ENCODE results near the gene PRSS16. TPM values are rescaled to one million over a fixed set of nuclear protein-coding genes. Genes with fewer than 3 reads are reported as not detected.

The PRSS16 gene
- total and polyA plus RNA-seq, 9 of the 15 experiments (the other 6 are each of a cell fraction or from before 2014, with no cell fraction given), result 4.5 to 21.3 (median 12.1) TPM

GRCh38 chr6:27239258-27239657 lies 8.2 kb upstream of the PRSS16 start (continued):
- no peak for TF ChIP-seq HMG20A (CRISPR knock-in tag; conservative IDR thresholded peaks at IDR 0.05)
- no peak for TF ChIP-seq ZNF318 (IDR thresholded peaks at IDR 0.05; ENCODE audit: borderline replicate concordance in 1 of 2, low read depth in 1 of 2)
- TF ChIP-seq NR3C1 (CRISPR knock-in tag; IDR thresholded peaks at IDR 0.05), result no peak
- no peak for TF ChIP-seq ZMIZ1 (IDR thresholded peaks at IDR 0.05; ENCODE audit: low read depth in 2 of 2, low read length in 2 of 2)
- TF ChIP-seq SRSF9 (IDR thresholded peaks at IDR 0.05; ENCODE audit: borderline replicate concordance, low read depth, low read length), result no peak
- TF ChIP-seq FOXJ2 (tag; IDR thresholded peaks at IDR 0.05), result no peak
- 0 out of 2 replicates have a peak, but pooled peaks have one; percentile 53 for TF ChIP-seq CEBPB (tag; IDR thresholded peaks at IDR 0.05)
- TF ChIP-seq ZBTB43 (CRISPR knock-in tag; IDR thresholded peaks at IDR 0.05), result no peak

Data from K562 (cell line).